Mononuclear cell (primary cell): ENCODE results near the gene AGPAT1. TPM values are rescaled to one million over a fixed set of nuclear protein-coding genes. Genes with fewer than 3 reads are reported as not detected.

Source experiments
- H3K27me3 ChIP-seq: 2 replicates; pipeline ENCODE4 v1.6.0; 2011; ENCODE audit warnings: low read length, control low read depth; ENCODE audit not compliant: insufficient read depth
- H3K4me1 ChIP-seq: 2 replicates; pipeline ENCODE4 v1.5.1; 2011; ENCODE audit warnings: mild to moderate bottlenecking, low read length, control low read depth; ENCODE audit not compliant: insufficient read depth
- H3K4me3 ChIP-seq: 2 replicates; pipeline ENCODE4 v1.5.1; 2011; ENCODE audit warnings: mild to moderate bottlenecking, low read length, moderate library complexity
- H3K9me3 ChIP-seq: 2 replicates; pipeline ENCODE4 v1.5.1; 2011; ENCODE audit warnings: low read depth, mild to moderate bottlenecking, control low read depth, low read length
- total RNA-seq: library from RNA; depleted of rRNA; stranded (reverse); fragments of >200 nt; gene quantifications from one replicate; pipeline ENCODE4 v1.2.3, GENCODE V29; 2012

AGPAT1 gene
- total RNA-seq, 1 donor = 12.9 TPM

GRCh38 chr6:32171234-32171633 lies 4.7 kb downstream of the AGPAT1 start:
- H3K27me3 ChIP-seq = no peaks in the 10 kb centered on the region
- peaks cover 30% of the 10 kb centered on the region for H3K4me1 ChIP-seq
- no peak overlapping the region for H3K4me3 ChIP-seq
- no peaks in the 10 kb centered on the region for H3K9me3 ChIP-seq

DNA sequence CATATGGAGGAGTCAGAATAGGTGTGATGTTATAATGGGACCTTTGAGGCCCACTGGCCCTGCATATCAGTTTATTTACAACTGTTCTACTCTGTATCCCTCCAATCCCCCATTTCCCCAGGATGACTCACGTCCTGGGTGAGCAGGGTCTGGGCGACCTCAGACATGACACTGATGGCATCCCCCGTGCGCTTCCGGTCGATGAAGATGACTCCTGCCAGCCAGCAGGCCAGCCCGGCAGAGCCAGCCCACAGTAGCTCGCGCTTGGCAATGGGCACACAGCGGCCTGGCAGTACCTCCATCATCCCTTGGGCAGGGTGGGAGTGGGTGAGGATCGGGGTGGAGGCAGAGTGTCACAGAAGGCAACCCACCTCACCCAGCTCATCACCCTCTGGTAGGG lies 5.6 kb downstream of the AGPAT1 start:
- Histone ChIP-seq H3K9me3 (no peaks in the 10 kb centered on the region), H3K4me1 (peaks cover 24% of the 10 kb centered on the region), H3K4me3 (no peak overlapping the region), H3K27me3 (no peaks in the 10 kb centered on the region)

DNA sequence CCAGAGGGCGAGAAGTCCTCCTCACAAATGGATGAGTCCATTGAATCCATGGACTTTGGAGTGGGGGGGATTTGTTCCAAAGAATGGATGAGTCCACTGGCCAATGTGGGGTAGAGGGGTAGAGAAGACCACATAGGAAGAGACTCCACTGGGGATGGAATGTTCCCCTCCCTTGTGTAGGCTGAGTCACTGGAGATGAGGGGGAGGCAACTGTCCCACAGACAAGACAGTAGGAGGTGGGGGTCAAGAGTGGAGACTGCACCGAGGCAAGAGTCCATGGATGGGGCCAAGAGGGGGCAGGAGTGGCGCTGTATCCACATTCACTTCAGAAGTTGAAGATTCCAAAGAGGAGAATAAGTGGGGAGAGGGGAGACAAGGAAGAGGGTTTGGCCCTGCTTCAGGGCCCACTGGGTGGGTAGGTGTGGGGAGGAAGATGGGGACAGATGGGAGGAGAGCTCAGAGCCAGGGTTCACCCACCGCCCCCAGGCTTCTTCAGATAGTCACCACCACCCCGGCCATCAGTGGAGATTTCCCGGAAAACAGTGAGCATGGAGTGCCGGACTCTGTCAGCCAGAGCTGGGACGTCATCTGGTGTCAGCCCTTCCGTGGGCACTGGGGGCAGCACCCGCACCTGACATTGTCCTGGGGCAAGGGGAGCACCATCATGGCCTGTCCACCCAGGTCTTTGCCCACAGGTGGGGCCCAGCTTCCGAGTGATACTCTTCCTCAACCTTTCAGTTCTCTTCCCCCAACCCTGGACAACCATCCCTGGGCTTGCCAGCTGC lies 6.9 kb downstream of the AGPAT1 start:
- Histone ChIP-seq H3K27me3 (no peaks in the 10 kb centered on the region), H3K9me3 (no peaks in the 10 kb centered on the region), H3K4me1 (peaks cover 13% of the 10 kb centered on the region), H3K4me3 (no peak overlapping the region)

DNA sequence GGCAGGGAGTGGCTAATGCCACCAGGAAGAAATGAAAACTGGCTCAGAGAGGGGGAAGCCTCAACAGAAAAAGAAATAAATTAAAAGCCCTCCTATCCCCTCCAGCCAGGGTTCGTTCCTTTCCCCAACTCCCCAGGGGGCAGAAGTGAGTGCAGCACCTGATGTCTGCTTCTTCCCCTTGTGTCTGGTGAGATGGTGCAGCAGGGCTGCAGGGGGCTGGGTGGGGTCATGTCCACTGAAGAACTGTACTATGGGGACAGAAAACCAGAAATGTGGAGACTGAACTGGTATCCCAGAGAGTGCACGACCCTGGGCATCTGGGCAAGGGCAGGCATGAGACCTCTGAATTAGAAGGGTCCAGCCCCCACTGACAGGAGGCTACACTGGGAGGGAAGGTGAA lies 7.5 kb downstream of the AGPAT1 start:
- Histone ChIP-seq H3K4me3 (no peak overlapping the region), H3K9me3 (no peaks in the 10 kb centered on the region), H3K27me3 (no peaks in the 10 kb centered on the region), H3K4me1 (peaks cover 7% of the 10 kb centered on the region)

GRCh38 chr6:32167761-32168262 lies 8.1 kb downstream of the AGPAT1 start:
- Histone ChIP-seq H3K4me1 (peaks cover 1% of the 10 kb centered on the region), H3K4me3 (no peak overlapping the region), H3K27me3 (no peaks in the 10 kb centered on the region), H3K9me3 (no peaks in the 10 kb centered on the region)

DNA sequence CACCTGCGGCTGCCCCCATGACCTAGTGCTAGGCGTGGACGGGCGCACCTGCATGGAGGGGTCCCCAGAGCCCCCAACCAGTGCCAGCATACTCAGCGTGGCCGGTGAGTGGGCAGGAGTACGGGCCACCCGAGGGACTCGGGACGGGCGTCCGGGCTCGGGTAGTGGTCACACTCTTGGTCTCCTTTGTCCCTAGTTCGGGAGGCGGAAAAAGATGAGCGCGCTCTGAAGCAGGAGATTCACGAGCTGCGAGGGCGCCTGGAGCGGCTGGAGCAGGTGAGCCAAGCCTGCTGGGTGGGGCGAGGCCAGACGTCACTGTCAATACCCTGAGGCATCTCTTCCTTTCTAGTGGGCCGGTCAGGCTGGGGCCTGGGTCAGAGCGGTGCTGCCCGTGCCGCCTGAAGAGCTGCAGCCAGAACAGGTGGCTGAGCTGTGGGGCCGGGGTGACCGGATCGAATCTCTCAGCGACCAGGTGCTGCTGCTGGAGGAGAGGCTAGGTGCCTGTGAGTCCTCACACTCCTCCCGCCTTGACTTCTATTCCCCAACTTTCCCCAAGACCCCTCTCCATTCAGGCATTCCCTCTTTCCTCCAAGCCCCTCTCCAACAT lies 8.6 kb downstream of the AGPAT1 start:
- no peak overlapping the region for H3K4me3 ChIP-seq
- H3K4me1 ChIP-seq = no peaks in the 10 kb centered on the region
- no peaks in the 10 kb centered on the region for H3K9me3 ChIP-seq
- no peaks in the 10 kb centered on the region for H3K27me3 ChIP-seq

- H3K27me3 ChIP-seq = no peaks in the 10 kb centered on the region
- no peaks in the 10 kb centered on the region for H3K9me3 ChIP-seq
- H3K4me3 ChIP-seq = no peak overlapping the region
- no peaks in the 10 kb centered on the region for H3K4me1 ChIP-seq
These were observed 9.3 kb downstream of the AGPAT1 start for GRCh38 chr6:32166411-32167061.

GRCh38 chr6:32164295-32164694 lies 11.6 kb downstream of the AGPAT1 start, which contains the start of gene EGFL8:
Gene EGFL8, plus strand, starts transcription at chr6:32164595. Its CDS starts 1,571 bp downstream, at chr6:32166166.
- H3K9me3 ChIP-seq = no peaks in the 10 kb centered on the region
- H3K27me3 ChIP-seq = no peaks in the 10 kb centered on the region
- H3K4me3 ChIP-seq = no peak within 1 kb of the TSS
- H3K4me1 ChIP-seq = no peaks in the 10 kb centered on the region

- H3K4me1 ChIP-seq = no peaks in the 10 kb centered on the region
- H3K9me3 ChIP-seq = no peaks in the 10 kb centered on the region
- no peak overlapping the region for H3K4me3 ChIP-seq
- H3K27me3 ChIP-seq = no peaks in the 10 kb centered on the region
These were observed 12.2 kb downstream of the AGPAT1 start for GRCh38 chr6:32163559-32164258.

DNA sequence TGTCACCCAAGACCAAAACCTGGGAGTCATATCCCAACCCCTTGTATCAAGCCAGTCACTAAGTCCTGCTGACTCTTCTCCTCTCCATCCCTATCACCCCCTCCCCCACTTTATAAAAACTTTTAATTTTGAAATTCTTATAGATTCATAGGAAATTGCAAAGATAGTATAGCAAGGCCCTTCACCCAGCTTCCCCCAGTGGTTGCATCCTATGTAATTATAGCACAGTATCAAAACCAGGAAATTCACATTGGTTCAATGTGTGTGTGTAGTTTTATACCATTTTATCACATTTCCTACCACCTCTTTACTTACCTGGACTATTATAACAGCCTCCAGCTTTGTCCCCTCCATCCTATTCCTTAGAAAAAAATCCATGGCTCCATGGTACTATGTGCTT lies 17.8 kb downstream of the AGPAT1 start:
- Histone ChIP-seq H3K27me3 (peaks cover 2% of the 10 kb centered on the region), H3K4me3 (no peak overlapping the region), H3K9me3 (no peaks in the 10 kb centered on the region), H3K4me1 (peaks cover 26% of the 10 kb centered on the region)

- Histone ChIP-seq H3K4me3 (no peak overlapping the region), H3K9me3 (no peaks in the 10 kb centered on the region), H3K4me1 (peaks cover 31% of the 10 kb centered on the region), H3K27me3 (peaks cover 13% of the 10 kb centered on the region)
These were observed 19.0 kb downstream of the AGPAT1 start for GRCh38 chr6:32156891-32157290.

- peak overlapping the region; percentile 49 for H3K4me3 ChIP-seq
- H3K9me3 ChIP-seq = no peaks in the 10 kb centered on the region
- peaks cover 27% of the 10 kb centered on the region for H3K27me3 ChIP-seq
- H3K4me1 ChIP-seq = peaks cover 31% of the 10 kb centered on the region
These were observed 21.2 kb downstream of the AGPAT1 start for GRCh38 chr6:32154514-32155161.

DNA sequence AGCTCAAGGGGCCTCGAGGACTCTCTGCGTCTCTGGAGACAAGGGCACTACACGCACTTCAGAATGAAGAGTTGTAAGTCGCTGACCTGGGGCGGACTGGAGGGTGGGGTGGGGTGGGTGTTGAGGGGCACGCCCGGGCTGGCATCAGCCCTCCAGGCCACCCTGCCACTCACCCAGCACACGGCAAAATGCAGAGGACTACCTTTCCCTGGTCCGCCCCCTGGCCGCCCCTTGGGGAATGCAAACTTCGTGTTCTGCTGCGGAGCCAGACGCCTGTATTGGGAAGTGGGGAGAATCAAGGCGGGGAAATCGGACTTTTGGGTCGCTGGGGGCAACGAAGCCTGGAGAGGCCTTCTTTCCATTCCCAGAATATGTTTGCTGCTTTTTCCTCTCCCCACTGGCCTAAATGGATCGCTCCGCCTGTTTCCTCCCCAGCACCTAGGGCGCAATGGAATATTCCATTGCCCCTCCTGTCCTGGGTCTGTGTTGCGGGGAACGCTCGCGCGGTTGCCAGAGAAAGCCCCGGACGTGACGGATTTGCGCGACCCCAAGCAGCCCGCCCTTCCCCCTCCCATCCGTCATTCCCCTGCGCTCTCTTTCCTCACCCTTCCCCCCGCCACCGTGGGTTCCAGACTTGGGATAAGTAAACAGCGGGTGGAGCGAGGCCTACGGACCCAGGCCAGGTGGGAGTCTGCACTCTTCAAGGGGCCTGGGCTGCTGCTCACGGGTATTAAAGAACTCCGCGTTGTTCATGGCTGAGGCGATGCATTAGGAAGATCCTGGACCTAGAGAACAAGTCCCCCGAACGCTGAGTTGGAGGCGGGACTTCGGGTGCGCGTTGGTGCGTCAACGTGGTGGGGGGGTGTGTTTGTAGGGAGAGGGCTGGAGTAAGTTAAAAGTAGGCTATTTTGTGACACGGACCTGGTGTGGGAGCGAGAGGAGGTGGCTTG lies 22.0 kb downstream of the AGPAT1 start, which contains the start of gene PPT2:
Gene PPT2 (plus strand): TSS at position 578 of the 950 bp plus-strand sequence. CDS start 454 bp downstream, outside the sequence.
- Histone ChIP-seq H3K9me3 (no peaks in the 10 kb centered on the region), H3K4me3 (peak within 1 kb of the TSS; percentile 49), H3K4me1 (peaks cover 36% of the 10 kb centered on the region), H3K27me3 (peaks cover 33% of the 10 kb centered on the region)
